Parathyroid adenoma (tissue), 2 donors: ENCODE data around the gene FBXL15.

Experiments used
- H2AFZ ChIP-seq: fragments of 300-600 bp; sonication (generic); one replicate; pipeline ENCODE4 v1.7.0; 2017; ENCODE audit warnings: antibody characterized with exemption, mild to moderate bottlenecking
- H3K27ac ChIP-seq: fragments of 300-600 bp; sonication (generic); one replicate; pipeline ENCODE4 v1.7.0; 2017
- H3K27me3 ChIP-seq: fragments of 300-600 bp; sonication (generic); one replicate; pipeline ENCODE4 v1.7.0; 2017; ENCODE audit warnings: low read length; ENCODE audit not compliant: control insufficient read depth, insufficient read depth
- H3K36me3 ChIP-seq: fragments of 300-600 bp; sonication (generic); one replicate; pipeline ENCODE4 v1.7.0; 2017; ENCODE audit warnings: low read length; ENCODE audit not compliant: control insufficient read depth, insufficient read depth
- H3K4me1 ChIP-seq: fragments of 300-600 bp; sonication (generic); one replicate; pipeline ENCODE4 v1.7.0; 2017; ENCODE audit warnings: control low read depth
- H3K4me2 ChIP-seq: fragments of 300-600 bp; sonication (generic); one replicate; pipeline ENCODE4 v1.7.0; 2017; ENCODE audit warnings: low read length
- H3K4me3 ChIP-seq: fragments of 300-600 bp; sonication (generic); one replicate; pipeline ENCODE4 v1.7.0; 2017; ENCODE audit warnings: low read depth, low read length
- H3K79me2 ChIP-seq: fragments of 300-600 bp; sonication (generic); one replicate; pipeline ENCODE4 v1.7.0; 2017; ENCODE audit warnings: control low read depth
- H3K9ac ChIP-seq: fragments of 300-600 bp; sonication (generic); one replicate; pipeline ENCODE4 v1.7.0; 2017; ENCODE audit warnings: mild to moderate bottlenecking
- H3K9me3 ChIP-seq: fragments of 300-600 bp; sonication (generic); one replicate; pipeline ENCODE4 v1.7.0; 2017; ENCODE audit warnings: low read length; ENCODE audit not compliant: control insufficient read depth
- CTCF ChIP-seq: fragments of 300-600 bp; sonication (generic); IDR thresholded peaks from one replicate; pipeline ENCODE4 v1.7.0; 2017; ENCODE audit warnings: antibody characterized with exemption, mild to moderate bottlenecking
- donor health status: primary hyperparathyroidism.

The FBXL15 gene

GRCh38 chr10:102384606-102385429 is 35.8 kb upstream of the FBXL15 start:
- H3K4me1 ChIP-seq: no peaks in the 10 kb centered on the region
- no peak overlapping the region for H3K9ac ChIP-seq
- no peak overlapping the region for H3K27ac ChIP-seq
- no peaks in the 10 kb centered on the region for H3K36me3 ChIP-seq
- no peaks in the 10 kb centered on the region for H3K9me3 ChIP-seq
- H3K4me2 ChIP-seq: no peak overlapping the region
- no peak overlapping the region for H2AFZ ChIP-seq
- H3K27me3 ChIP-seq: no peaks in the 10 kb centered on the region
- no peak for TF ChIP-seq CTCF
- no peak overlapping the region for H3K4me3 ChIP-seq
- H3K79me2 ChIP-seq: no peaks in the 10 kb centered on the region

- no peaks in the 10 kb centered on the region for H3K4me1 ChIP-seq
- no peak overlapping the region for H3K27ac ChIP-seq
- H3K9ac ChIP-seq: no peak overlapping the region
- no peaks in the 10 kb centered on the region for H3K27me3 ChIP-seq
- H2AFZ ChIP-seq: no peak overlapping the region
- no peaks in the 10 kb centered on the region for H3K79me2 ChIP-seq
- H3K4me2 ChIP-seq: no peak overlapping the region
- TF ChIP-seq CTCF: no peak
- H3K4me3 ChIP-seq: no peak overlapping the region
- H3K9me3 ChIP-seq: no peaks in the 10 kb centered on the region
- H3K36me3 ChIP-seq: no peaks in the 10 kb centered on the region
These were observed 30.7 kb upstream of the FBXL15 start for GRCh38 chr10:102389894-102390293.

DNA sequence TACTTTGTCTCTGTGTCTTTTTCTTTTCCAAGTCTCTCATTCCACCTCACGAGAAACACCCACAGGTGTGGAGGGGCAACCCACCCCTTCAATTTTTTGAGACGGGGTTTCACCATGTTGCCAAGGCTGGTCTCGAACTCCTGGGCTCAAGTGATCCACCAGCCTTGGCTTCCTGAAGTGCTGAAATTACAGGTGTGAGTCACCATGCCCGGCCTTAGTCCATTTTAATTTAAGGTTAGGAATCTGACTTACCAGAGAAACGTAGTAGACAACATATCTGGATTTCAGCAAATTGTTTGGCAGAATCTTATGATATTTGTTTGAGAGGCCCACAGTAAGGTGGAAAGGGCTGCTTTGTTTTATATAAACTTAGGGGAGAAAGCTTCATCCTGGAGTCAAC is 28.3 kb upstream of the FBXL15 start:
- Histone ChIP-seq H3K4me3 (no peak overlapping the region), H3K9me3 (no peaks in the 10 kb centered on the region), H3K9ac (no peak overlapping the region), H3K27me3 (no peaks in the 10 kb centered on the region), H3K36me3 (no peaks in the 10 kb centered on the region), H3K4me1 (peaks cover 4% of the 10 kb centered on the region), H3K27ac (no peak overlapping the region), H3K4me2 (no peak overlapping the region), H2AFZ (no peak overlapping the region), H3K79me2 (no peaks in the 10 kb centered on the region)
- no peak for TF ChIP-seq CTCF

- H3K27me3 ChIP-seq: no peaks in the 10 kb centered on the region
- peak overlapping the region; percentile 81 for H3K27ac ChIP-seq
- H2AFZ ChIP-seq: peak overlapping the region; percentile 84
- H3K36me3 ChIP-seq: no peaks in the 10 kb centered on the region
- no peak for TF ChIP-seq CTCF
- H3K4me1 ChIP-seq: peaks cover 4% of the 10 kb centered on the region
- no peak overlapping the region for H3K9ac ChIP-seq
- H3K4me3 ChIP-seq: peak overlapping the region; percentile 69
- no peaks in the 10 kb centered on the region for H3K79me2 ChIP-seq
- H3K4me2 ChIP-seq: peak overlapping the region; percentile 89
- H3K9me3 ChIP-seq: no peaks in the 10 kb centered on the region
These were observed 27.1 kb upstream of the FBXL15 start for GRCh38 chr10:102393411-102394078.
